DOHH2 (cell line): ENCODE data around the gene PDXK.

Experiments used
- H3F3A ChIP-seq: fragments of 200-600 bp; sonication (generic), shearing (Covaris generic); 2 replicates; pipeline ENCODE4 v1.6.0; 2016; ENCODE audit warnings: antibody characterized with exemption, mild to moderate bottlenecking; ENCODE audit not compliant: control insufficient read depth, insufficient read depth
- H3K27ac ChIP-seq: fragments of 200-600 bp; sonication (generic); 2 replicates; pipeline ENCODE4 v1.5.1; 2014; ENCODE audit warnings: low read depth, mild to moderate bottlenecking, low read length, moderate library complexity
- H3K27me3 ChIP-seq: fragments of 200-600 bp; sonication (generic); 2 replicates; pipeline ENCODE4 v1.6.1; 2014; ENCODE audit warnings: mild to moderate bottlenecking, low read length, mixed read lengths; ENCODE audit not compliant: control insufficient read depth
- H3K36me3 ChIP-seq: fragments of 200-600 bp; sonication (generic); 2 replicates; pipeline ENCODE4 v1.6.1; 2014; ENCODE audit warnings: mild to moderate bottlenecking, low read length, moderate library complexity, mixed read lengths; ENCODE audit not compliant: control insufficient read depth
- H3K4me1 ChIP-seq: fragments of 200-600 bp; sonication (generic); 2 replicates; pipeline ENCODE4 v1.6.1; 2014; ENCODE audit warnings: mild to moderate bottlenecking, low read length, mixed read lengths; ENCODE audit not compliant: control insufficient read depth
- H3K4me2 ChIP-seq: fragments of 200-600 bp; sonication (generic); 2 replicates; pipeline ENCODE4 v1.6.0; 2014; ENCODE audit warnings: mild to moderate bottlenecking, low read length, moderate library complexity
- H3K4me3 ChIP-seq: fragments of 200-600 bp; sonication (generic); 2 replicates; pipeline ENCODE4 v1.5.1; 2014; ENCODE audit warnings: mild to moderate bottlenecking, low read length, mixed read lengths
- H3K79me2 ChIP-seq: fragments of 200-600 bp; sonication (generic); 2 replicates; pipeline ENCODE4 v1.6.1; 2014; ENCODE audit warnings: mild to moderate bottlenecking, low read length, mixed read lengths; ENCODE audit not compliant: control insufficient read depth
- H3K9me2 ChIP-seq: fragments of 200-600 bp; sonication (generic); replicated peaks from 2 replicates; pipeline ENCODE4 v1.6.1; 2014; ENCODE audit warnings: mild to moderate bottlenecking, low read length, mixed read lengths; ENCODE audit not compliant: control insufficient read depth
- H3K9me3 ChIP-seq: fragments of 200-600 bp; sonication (generic); 2 replicates; pipeline ENCODE4 v1.6.1; 2014; ENCODE audit warnings: antibody characterized with exemption, low read length, mixed read lengths; ENCODE audit not compliant: control insufficient read depth, insufficient read depth
- H4K20me1 ChIP-seq: fragments of 200-600 bp; sonication (generic); 2 replicates; pipeline ENCODE4 v1.6.0; 2014; ENCODE audit warnings: low read depth, mild to moderate bottlenecking, antibody characterized with exemption, low read length, moderate library complexity; ENCODE audit not compliant: control insufficient read depth, insufficient read depth
- CTCF ChIP-seq: fragments of 200-600 bp; sonication (generic); IDR thresholded peaks from one replicate; pipeline ENCODE4 v1.5.1; 2014; ENCODE audit warnings: antibody characterized with exemption, mild to moderate bottlenecking, low read depth, low read length; ENCODE audit not compliant: poor library complexity, severe bottlenecking
- EZH2phosphoT487 ChIP-seq: fragments of 200-600 bp; sonication (generic); IDR thresholded peaks from 2 replicates; pipeline ENCODE4 v1.6.1; 2017; ENCODE audit warnings: borderline replicate concordance, mild to moderate bottlenecking, antibody characterized with exemption, low read length, moderate library complexity, mixed read lengths

PDXK gene

GRCh38 chr21:43740497-43741156 lies 21.7 kb downstream of the PDXK start:
- no peaks in the 10 kb centered on the region for H3K9me2 ChIP-seq
- H3K36me3 ChIP-seq = peaks cover 7% of the 10 kb centered on the region
- TF ChIP-seq CTCF (no peak), EZH2phosphoT487 (no peak)
- no peaks in the 10 kb centered on the region for H4K20me1 ChIP-seq
- no peak overlapping the region for H3K4me3 ChIP-seq
- no peaks in the 10 kb centered on the region for H3K79me2 ChIP-seq
- H3F3A ChIP-seq = no peaks in the 10 kb centered on the region
- H3K27ac ChIP-seq = no peak overlapping the region
- H3K9me3 ChIP-seq = no peaks in the 10 kb centered on the region
- no peaks in the 10 kb centered on the region for H3K27me3 ChIP-seq
- no peaks in the 10 kb centered on the region for H3K4me1 ChIP-seq
- H3K4me2 ChIP-seq = no peak overlapping the region

DNA sequence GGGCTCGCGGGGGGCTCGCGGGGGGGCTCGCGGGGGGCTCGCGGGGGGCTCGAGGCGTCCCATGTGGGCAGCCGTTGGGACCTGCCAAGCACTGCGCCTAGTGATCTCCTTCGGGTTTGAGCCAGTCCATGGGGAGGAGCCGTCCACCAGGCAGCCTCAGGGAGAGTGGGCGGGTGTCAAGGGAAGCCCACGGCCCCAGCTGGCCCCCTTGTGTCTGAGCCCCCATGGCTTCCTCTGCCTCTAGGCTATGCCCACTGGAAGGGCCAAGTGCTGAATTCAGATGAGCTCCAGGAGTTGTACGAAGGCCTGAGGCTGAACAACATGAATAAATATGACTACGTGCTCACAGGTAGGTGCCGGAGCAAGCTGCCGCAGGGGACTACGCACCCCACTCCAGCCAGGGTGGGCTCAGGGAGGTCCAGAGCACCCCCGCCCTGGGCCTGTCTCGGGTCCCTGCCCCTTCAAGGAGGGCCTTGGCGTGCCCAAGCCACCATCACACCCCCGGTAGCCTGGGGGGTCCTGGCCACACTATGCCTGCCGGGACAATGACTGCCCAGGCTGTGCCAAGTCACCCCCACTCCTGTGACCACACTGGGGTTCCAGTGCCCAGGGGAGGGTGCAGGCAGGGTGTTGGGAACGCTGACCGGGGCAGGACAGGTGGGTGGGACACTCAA lies 22.6 kb downstream of the PDXK start:
- no peak overlapping the region for H3K27ac ChIP-seq
- H3K36me3 ChIP-seq = peaks cover 11% of the 10 kb centered on the region
- H3K9me3 ChIP-seq = no peaks in the 10 kb centered on the region
- H4K20me1 ChIP-seq = no peaks in the 10 kb centered on the region
- H3K4me3 ChIP-seq = no peak overlapping the region
- no peaks in the 10 kb centered on the region for H3K9me2 ChIP-seq
- no peak overlapping the region for H3K4me2 ChIP-seq
- H3K27me3 ChIP-seq = no peaks in the 10 kb centered on the region
- no peak for TF ChIP-seq CTCF
- no peak for TF ChIP-seq EZH2phosphoT487
- no peaks in the 10 kb centered on the region for H3K79me2 ChIP-seq
- H3K4me1 ChIP-seq = no peaks in the 10 kb centered on the region
- H3F3A ChIP-seq = no peaks in the 10 kb centered on the region

DNA sequence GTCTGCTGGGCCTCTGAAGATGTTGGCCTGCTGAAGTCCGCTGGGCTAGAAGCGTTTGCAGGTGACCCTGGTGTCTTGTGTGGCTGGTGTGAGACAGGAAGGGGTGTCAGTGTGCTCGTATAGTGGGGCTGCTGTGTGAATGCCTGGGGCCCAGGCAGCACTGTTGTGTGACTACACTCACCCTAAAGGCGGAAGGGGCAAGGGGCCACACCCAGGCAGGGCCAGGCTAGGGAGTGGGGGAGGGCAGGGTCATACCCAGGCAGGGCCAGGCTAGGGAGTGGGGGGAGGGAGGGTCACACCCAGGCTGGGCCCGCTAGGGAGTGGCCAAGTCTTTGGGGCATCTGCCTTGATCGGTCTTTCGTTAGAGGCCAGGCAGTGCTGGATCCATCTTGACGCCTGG lies 25.0 kb downstream of the PDXK start:
- Histone ChIP-seq H3K4me2 (no peak overlapping the region), H3K4me3 (no peak overlapping the region), H3K27ac (no peak overlapping the region), H3K4me1 (no peaks in the 10 kb centered on the region), H4K20me1 (no peaks in the 10 kb centered on the region), H3F3A (no peaks in the 10 kb centered on the region), H3K27me3 (no peaks in the 10 kb centered on the region), H3K9me3 (no peaks in the 10 kb centered on the region), H3K9me2 (no peaks in the 10 kb centered on the region), H3K36me3 (peaks cover 11% of the 10 kb centered on the region), H3K79me2 (no peaks in the 10 kb centered on the region)
- TF ChIP-seq CTCF (no peak), EZH2phosphoT487 (no peak)
